ENCODE results near the gene UBE4B.
"Not testable (repeated sequence)": the region's sequence is repeated elsewhere in the genome, so short reads cannot be mapped to it uniquely, and the experiment has no call there.

Gene UBE4B

DNA sequence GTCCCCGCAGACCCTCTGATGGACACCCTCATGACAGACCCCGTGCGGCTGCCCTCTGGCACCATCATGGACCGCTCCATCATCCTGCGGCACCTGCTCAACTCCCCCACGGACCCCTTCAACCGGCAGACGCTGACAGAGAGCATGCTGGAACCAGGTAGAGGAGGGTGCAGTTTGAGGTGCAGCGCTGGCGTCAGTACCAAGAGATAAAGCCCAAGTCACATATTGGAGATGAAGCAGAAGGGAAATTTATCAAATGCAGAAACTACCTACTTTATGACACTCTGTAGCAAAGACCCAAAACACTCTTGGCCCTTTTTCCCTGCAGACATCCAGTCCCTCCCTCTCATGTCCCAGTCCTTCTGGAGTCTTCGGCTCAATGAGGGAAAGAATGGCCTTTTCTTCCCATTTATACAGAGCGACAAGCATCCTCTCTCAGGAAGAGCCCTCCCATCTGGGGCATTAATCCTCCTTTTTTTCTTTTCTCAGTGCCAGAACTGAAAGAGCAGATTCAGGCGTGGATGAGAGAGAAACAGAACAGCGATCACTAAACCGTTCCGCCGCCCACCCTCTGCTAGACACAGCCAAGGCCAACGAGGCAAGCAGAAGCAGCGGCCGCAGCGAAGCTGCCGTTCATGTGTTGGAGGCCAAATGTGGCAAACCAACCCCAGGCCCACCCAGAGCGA, 146.8 kb downstream of the UBE4B start:
- no peak for DNase-seq

DNA sequence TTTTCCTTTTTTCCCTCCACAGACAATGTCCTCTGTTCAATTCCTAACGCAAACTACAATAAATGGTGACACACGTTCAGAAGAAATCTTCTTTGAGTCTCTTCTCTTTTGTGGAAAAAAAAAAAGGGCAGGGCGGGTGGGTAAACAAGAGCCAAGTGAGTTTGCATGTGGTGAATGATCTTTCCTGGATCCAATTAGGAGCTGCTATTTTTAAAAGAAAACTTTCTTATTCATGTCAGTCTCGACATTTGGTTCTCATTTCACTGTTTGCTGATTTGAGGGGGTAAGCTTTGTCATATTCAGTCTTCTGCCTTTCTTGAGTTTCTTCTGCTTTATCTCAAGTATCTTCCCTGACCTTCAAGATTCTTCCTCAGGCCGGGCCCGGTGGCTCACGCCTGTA, 148.4 kb downstream of the UBE4B start:
- no peak for DNase-seq

DNA sequence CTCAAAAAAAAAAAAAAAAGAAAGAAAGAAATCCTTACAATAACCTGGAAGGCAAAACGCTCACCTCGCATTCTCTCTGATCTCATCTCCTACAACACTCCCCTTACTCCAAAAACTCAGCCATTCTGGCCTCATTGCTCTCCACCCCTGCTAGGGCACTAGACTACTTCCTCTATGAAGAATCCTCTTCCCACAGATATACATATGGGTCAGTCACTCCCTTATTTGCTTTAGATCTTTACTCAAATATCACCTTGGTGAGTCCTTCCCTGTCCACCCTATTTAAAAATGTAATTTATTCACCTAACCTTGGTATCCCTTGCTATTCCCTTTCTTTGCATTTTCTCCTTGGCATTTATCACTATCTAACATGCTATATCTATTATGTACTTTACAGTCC, 153.0 kb downstream of the UBE4B start:
- no peak for DNase-seq

DNA sequence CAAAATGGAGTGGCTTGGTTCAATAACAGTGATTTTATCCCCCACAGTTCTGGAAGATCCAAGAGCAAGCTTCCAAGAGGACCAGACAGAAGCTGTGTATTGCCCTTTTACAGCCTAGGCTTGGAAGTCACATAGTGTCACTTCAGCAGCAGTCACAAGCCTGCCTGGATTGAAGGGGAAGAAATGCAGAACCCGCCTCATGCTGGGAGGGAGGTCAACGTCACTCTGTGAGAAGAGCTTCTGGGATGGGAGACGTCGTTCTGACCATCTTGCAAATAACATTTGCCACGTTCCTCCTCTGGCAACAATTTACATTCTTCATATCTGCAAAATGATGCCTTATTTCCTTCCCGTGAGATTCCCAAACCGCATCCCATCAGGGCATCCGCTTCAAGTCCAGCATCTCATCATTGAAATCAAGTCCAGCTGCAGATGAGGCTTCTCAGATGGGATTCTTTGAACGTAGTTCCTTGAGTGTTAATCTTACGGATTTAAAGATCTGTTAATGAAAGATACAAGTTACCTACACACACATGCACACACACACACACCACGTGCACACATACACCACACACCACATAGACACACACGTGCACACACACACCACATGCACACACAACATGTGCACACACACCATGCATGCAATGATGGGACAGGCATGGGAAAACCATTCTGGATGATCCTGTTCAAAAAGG, 153.7 kb downstream of the UBE4B start:
- no peak for DNase-seq

DNA sequence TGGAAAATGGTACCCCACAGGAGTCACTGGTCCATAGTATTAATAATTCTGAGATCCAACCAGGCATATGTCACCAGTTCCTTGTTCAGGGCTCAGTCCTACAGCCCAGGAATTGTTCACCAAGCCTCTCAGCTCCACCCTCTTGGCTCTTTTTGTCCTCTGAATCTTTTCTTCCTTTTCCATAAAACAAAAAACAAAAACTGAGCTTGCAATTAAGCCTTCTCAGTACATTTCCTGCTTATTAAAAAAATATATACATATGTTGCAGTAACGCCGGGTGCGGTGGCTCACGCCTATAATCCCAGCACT, 154.2 kb downstream of the UBE4B start:
- DNase-seq = no peak

DNA sequence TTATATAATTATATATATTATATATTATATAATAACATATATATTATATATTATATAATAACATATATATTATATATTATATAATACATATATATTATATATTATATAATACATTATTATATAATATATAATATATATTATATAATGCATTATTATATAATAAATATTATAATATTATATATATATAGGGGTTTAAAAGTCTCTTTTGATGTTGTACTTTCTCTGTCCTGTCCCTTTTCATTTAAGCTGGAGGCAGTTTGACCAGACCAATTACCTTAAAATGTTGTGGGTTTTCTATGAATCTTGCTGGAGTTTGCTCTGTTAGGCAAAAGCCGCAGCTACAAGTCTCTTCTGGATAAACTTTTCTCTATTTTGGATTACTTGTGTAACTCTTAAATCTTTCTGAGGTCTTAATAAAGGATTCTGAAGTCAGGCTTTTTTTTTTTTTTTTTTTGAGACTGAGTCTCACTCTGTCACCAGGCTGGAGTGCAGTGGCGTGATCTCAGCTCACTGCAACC, 155.4 kb downstream of the UBE4B start:
- no peak for DNase-seq

DNA sequence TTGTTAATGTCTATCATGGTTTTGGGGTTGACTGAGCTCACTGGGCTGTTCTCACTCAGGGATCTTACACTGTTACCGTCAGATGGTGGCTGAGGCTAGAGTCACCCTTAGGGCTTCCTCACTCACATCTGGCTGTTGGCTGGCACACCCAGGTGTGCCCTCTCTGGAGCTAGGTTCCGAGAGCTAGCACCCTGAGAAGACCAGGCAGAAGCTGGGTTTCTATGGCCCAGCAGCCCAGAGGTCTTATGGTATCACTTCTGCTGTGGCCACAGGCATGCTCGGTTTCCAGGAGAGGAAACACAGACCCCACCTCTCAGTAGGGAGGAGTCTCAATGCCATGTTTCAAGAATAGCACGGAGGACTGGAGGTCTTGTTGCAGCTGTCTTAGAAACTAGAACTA, 156.9 kb downstream of the UBE4B start:
- DNase-seq = no peak

DNA sequence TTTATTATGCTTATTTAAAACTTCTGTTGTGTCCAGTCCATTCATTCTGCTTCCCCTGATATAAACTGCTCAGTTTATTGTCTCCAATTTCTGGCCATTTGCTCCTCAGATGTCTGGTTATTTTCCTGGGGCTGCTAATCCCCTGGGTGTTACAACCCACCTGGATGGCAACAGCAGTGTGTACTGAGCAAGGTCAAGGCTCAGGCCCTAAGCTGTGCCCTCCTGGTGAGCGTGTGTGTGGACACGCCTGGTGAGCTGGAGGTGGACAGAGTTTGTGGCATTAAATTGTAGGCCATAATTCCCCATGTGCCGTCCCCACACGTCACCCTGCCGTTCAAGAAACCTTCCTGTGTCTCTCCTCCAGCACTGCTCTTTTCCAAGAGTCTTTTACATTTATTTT, 159.5 kb downstream of the UBE4B start:
- DNase-seq = no peak

DNA sequence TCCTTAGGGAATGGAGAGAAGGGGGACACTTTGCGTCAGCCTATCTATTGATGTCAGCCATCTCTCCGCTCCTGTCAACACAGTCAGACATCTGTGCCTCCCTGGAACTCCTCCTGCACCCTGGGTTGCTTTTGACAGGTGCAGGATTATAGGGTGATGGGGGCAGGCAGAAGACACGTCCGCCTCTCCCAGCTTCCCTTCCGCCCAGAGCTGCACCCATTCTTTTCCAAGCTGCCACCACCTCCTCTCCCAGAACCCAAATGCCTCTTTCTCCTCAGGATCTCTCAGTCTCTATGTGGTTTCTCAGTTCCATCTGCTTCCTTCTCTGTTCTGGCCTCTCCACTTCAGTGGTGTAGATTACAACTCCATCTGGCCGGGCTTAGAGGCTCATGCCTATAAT, 160.5 kb downstream of the UBE4B start:
- no peak for DNase-seq

DNA sequence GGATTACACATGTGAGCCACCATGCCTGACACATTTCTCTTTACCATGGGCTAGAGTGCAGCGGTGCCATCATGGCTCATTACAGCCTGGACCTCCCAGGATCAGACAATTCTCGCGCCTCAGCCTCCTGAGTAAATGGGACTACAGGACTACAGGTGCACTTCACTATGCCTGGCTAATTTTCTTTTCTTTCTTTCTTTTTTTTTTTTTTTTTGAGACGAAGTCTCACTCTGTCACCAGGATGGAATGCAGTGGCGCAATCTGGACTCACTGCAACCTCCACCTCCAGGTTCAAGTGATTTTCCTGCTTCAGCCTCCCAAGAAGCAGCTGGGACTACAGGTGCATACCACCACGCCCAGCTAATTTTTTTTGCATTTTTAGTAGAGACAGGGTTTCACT, 162.8 kb downstream of the UBE4B start:
- DNase-seq = no peak

DNA sequence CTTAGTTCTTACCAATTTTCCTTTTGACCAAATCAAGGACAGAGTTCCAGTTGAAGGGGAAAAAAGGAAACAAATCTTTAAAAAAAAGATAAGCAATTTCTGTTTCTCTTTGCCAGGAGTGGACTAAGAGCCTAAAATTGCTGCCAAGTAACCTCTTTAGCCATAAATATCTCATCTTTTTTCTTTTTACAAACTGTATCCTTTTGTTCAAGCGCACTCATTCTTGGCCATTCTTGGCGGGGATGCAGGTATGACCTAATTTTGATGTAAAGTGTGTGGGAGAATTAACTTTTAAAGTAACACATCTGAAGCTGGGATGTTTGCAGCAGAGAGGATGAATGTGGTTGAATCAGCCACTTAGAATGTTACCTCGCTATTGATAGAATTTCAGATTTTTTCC, 164.2 kb downstream of the UBE4B start:
- no peak for DNase-seq

DNA sequence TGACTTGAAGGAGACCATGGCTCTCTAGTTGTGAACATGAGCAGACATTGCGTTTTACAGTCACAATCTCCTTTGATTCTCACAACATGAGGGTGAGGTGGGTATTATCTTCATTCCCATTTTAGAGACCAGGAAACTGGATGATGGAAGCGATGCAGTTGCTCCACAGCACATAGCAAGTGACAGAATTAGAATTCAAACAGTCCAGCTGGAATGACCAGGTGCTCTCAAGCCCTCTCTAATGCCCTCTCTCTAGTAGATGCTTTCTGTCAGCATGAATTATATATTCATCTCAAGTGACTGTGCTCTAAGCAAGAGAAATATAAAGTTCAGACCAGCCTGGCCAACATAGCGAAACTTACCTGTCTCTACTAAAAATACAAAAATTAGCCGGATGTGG, 167.9 kb downstream of the UBE4B start:
- no peak for DNase-seq

DNA sequence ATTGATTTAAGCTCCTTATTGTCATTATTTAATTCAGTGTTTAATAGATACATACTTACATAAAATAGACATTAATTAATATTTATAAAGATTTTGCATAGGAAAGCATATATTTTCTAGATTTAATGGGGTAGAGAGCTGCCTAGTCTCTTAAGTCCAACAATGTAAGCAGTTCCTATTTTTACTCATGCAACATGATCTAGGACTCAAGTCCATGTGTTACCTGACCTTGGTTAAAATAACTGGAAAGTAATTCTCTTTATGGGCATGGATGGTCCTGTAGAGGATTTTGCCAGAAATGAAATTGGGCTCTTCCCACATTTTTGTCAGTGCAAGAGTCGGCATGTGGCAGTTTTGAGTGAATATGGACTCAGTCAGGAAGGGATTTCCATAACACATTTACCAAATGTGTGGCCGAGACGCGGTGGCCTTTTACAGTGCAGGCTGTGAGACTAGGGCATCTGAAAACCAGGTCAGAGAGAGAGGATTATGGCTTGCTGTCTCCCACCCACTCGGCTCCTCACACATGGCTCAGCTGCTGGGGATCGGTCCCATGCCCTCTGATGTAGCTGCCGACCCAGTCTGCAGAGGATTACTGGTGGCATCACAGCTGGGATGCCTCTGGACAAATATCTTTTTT, 171.4 kb downstream of the UBE4B start:
- no peak for DNase-seq

DNA sequence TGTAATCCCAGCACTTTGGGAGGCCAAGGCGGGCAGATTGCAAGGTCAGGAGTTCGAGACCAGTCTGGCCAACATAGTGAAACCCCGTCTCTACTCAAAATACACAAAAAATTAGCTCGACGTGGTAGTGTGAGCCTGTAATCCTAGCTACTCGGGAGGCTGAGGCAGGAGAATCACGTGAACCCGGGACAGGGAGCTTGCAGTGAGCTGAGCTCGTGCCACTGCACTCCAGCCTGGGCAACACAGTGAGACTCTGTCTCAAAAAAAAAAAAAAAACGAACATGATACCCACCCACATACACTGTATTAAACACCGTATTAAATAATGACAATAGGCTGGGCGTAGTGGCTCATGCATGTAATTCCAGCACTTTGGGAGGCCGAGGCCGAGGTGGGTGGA, 172.4 kb downstream of the UBE4B start:
- not testable (repeated sequence) for DNase-seq

DNA sequence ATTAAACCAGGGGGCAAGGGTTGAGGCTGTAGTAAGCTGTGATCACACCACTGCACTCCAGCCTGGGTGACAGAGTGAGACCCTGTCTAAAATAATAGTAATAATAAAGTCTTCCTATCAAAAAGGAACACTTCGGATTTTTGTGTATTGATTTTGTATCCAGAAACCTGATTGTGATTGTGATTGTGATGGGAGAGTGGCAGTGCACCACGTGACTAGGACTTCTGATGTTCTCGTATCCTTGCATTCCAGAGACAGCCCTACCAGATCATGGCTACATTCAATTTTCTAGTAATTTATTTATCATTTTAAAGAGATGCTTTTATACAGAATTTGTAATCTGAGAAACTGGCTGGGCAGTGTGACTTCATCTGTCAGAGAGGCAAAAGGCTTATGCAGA, 175.1 kb downstream of the UBE4B start:
- DNase-seq = no peak

DNA sequence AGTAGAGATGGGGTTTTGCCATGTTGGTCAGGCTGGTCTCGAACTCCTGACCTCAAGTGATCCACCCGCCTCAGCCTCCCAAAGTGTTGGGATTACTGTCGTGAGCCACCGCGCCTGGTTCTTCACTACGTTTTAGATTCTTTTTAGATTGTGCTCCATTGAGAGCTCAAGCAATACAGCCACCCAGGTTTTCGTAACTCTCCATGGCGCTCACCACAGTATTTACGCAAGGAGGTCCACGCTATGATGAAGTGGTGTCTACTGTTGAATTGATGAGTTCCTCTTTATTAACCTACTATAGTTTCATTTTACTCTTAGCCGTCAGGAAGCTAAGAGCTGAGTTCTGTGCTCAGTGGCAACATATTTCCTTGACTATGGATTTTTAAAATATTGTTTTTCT, 175.8 kb downstream of the UBE4B start:
- no peak for DNase-seq

DNA sequence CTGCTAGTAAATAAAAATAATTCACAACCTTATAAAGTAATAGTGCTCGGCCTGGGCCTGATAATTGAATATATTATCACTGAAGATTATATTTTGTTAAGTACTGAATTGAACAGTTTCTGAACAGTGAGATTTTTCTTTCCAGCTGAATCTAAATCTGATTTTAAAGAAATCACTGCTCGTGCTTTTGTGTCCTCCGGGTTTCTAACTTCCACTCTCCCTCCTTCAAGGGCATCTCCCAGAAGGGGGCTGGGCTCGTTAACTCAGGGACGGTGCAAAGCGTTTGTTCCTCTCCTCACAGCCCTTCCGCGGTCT, 176.8 kb downstream of the UBE4B start:
- DNase-seq = no peak

DNA sequence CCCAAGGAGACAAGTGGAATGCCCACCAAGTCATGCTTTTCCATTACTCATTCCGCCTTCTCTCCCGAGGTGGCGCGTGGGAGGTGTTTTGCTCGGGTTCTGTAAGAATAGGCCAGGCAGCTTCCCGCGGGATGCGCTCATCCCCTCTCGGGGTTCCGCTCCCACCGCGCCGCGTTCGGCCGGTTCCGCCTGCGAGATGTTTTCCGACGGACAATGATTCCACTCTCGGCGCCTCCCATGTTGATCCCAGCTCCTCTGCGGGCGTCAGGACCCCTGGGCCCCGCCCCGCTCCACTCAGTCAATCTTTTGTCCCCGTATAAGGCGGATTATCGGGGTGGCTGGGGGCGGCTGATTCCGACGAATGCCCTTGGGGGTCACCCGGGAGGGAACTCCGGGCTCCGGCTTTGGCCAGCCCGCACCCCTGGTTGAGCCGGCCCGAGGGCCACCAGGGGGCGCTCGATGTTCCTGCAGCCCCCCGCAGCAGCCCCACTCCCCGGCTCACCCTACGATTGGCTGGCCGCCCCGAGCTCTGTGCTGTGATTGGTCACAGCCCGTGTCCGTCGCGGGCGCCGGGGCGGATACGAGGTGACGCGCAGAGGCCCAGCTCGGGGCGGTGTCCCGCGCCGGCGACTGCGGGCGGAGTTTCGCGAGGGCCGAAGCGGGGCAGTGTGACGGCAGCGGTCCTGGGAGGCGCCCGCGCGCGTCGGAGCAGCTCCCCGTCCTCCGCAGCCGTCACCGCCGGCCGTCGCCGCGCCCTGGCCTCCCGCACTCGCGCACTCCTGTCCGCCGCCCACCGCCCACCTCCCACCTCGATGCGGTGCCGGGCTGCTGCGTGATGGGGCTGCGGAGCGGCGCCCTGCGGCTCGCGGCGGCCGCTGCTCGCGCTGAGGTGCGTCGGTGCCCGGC, 177.4 kb downstream of the UBE4B start, which contains the start of gene KIF1B:
KIF1B (plus strand) TSS at position 666 of the 906 bp plus-strand sequence. CDS start 21,759 bp downstream, outside the sequence.
- peak; percentile 97 for DNase-seq

DNA sequence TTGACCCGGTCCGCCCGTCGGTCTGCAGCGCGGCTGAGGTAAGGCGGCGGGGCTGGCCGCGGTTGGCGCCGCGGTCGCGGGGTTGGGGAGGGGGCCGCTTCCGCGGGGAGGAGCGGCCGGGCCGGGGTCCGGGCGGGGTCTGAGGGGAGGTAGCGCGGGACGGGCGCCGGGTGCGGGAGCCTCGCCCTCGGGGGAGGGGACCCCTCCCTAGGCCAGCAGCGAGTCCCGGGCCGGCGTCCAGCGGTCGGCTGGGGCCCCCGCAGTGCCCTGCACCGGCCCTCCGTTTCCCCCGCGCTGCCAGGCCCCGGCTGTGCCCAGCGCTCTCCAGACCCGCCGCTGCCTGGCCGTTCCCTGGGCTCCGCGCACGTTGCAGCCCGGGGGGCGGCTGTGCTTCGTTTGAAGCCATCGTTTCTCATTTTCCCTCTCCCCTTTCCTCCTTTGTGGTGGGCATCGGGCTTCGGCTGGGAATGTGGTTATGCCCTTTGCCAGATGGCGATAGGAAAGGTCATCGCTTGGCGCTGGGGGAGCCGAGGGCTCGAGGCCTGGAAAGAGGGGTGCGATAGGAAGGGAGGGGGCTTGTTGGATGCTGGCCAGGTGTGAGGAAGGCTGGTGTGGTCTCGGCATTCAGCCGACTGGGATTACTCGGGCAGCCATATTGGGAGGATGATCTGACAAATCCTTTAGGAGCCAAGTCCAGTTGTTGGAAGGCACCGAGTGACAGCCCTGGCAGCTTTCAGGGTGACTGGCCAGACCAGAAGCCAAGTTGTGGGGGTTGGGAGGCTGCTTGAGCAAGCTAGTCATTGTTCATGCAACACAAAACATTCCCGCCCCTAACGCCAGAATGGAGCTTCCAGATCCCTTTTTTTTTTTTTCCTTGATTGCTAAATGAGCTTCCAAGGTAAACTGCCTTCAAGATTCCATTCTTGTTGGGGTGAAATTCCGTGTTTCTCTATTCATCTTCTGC, 178.4 kb downstream of the UBE4B start:
- DNase-seq = peak; percentile 53

DNA sequence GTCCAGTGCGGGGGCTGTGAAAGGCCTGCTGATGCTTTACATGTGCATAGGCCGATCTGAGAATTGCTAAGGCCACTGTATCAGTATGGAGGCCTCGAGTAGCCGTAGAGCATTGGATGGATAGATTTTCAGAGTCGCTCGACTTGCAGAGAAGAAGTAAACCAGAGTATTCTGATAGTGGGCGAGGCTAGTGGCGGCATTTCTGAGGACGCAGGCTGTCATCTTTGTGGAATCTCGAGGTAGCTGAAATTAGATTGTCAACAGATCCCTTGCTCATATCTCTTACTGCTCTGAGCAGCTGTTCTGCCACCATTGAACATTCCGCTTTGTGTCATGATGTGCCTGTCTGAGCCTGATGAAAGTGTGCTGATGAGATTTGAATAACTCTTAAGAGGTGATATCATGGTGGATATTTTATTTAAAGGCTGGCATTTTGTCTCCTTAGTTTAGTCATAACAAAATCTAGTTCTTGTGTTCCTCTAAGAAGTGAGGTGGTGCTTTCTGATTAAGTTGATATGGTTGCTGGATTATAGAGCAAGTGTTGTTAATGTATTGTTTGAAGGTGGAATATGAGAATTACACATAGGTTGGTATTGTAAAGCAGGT, 179.2 kb downstream of the UBE4B start:
- peak; percentile 9 for DNase-seq

DNA sequence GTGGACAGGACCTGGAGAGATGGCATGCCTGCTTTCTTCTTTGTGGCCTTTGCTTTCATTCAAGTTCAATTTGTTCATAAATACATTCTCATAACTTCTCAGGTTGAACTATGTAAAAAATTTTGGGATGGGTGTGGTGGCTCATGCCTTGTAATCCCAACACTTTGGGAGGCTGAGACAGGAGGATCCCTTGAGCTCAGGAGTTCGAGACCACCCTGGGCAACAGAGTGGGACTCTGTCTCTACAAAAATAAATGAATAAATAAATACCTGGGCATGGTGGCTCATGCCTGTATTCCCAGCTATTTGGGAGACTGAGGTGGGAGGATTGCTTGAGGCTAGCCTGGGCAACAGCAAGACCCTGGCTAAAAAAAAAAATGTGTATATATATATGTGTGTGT, 179.7 kb downstream of the UBE4B start:
- no peak for DNase-seq
